NCI-H2107 (cell line): ENCODE data around the gene HELZ.

Experiments used
- DNase-seq: peaks from one replicate; lab custom pipeline; 2025; lab: John Stamatoyannopoulos, UW

HELZ gene

DNA sequence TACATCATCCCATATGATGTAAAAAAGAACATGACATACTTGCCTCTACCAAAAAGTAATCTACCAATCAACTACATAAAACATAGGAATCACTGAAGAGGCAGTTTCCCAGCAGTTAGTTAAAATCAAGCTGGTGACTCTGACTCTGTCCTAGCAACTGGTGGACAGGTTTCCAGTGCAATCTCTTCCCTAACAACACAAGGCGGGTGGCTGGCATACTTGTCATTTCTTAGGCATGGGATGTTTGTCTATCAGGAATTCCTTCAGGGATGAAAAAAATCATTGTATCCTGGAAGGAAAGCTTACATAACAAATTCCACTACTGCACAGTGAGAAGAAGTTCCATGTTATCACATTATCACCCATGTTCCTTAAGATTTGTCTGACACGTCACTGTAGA, 50.9 kb downstream of the HELZ start:
- no peak for DNase-seq

DNA sequence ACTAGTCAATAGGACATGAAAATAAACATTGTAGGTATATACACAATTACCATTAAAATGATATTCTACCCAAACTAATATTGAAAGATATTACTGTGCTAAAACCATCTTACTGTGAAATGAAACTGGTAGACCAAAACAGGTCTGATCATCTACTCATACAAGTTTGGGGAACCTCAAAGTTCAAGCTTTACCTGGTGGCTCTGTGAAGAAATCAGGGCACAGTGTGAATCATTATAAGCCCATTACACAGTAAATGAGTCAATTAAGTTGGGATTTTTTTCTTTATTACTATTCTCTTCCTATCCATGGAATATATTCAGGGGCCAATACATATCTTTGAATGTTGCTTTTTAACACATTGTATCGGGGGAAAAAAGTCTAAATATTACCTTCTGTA, 57.1 kb downstream of the HELZ start:
- DNase-seq, result no peak

DNA sequence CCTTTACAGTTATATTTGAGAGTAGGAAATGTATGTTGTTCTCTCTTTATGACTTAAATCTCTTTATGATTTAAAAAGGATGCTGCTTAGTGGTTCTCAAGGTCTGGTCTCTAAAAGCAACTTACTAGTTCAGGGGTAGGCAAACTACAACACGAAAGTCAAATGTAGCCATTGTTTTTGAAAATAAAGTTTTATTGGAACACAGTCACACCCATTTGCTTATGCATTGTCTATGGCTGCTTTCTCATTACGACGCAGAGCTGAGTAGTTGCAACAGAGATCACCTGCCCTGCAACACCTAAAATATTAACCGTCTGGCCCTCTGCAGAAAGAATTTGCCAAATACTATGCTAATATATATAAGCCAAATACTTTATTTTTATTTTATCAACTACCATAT, 58.2 kb downstream of the HELZ start:
- DNase-seq, result no peak

DNA sequence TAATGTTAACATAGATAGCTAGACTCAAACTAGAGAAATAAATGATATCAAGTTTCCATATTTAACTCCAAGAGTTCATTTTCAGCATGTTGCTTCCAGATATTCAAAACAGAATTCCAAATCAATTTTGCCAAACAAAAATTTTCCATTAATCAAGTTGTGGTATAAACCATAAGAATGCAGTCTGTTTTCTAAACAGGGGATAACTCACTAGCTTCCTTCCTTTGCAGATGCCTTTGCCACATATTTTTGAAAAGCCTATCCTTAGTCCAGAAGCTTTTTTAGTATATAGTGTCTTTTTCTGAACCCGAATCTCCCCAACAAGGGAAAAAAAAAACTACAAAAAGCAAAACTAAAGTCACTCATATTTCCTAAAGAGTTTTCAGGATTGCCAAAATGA, 61.5 kb downstream of the HELZ start:
- no peak for DNase-seq

DNA sequence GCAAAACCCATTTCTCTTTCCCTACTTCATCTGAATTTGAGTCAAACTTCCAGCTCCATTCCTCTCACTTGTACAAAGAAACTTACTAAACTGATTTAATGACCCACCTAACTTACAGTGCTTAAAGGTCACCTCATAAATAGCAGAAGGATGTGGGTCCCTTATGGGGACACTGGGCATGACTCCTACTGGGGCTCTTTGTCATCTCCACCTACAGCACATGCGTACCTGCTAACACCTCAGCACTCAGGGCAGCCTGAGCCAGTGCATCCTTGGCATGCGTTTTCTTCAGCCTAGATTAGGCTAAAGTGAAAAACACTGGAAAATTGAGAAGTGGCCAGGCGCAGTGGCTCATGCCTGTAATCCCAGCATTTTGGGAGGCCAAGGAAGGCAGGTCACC, 63.2 kb downstream of the HELZ start:
- DNase-seq, result no peak

DNA sequence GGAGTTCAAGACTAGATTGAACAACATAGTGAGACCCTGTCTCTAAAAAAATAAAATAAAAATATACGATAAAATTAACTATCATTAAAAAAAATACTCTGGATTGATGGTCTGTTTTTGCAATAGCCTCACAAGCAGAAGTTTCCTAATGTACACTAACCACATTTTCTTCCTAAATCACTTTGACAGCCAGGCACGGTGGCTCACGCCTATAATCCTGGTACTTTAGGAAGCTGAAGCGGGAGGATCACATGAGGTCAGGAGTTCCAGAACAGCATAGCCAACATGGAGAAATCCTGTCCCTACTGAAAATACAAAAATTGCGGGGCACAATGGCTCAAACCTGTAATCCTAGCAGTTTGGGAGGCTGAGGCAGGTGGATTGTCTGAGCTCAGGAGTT, 64.7 kb downstream of the HELZ start:
- DNase-seq, result no peak

DNA sequence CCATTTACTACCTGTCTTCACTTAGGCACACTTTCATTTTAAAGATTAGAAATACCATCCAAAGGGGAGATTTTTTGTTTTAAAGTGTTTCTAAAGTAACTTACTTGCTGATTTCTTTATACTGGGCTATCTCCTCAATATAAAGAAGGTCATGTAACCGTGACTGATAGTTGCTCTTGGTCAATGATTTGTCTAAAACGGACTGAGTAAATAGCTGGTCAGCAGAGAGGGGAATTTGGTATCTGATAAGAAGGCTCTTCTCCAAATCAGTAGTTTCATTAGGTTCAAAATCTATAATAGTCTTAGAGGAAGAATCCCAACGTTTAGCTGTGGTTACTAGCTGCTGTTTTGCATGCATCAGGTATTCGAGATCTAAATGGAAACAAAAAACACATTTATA, 66.4 kb downstream of the HELZ start:
- DNase-seq, result no peak

DNA sequence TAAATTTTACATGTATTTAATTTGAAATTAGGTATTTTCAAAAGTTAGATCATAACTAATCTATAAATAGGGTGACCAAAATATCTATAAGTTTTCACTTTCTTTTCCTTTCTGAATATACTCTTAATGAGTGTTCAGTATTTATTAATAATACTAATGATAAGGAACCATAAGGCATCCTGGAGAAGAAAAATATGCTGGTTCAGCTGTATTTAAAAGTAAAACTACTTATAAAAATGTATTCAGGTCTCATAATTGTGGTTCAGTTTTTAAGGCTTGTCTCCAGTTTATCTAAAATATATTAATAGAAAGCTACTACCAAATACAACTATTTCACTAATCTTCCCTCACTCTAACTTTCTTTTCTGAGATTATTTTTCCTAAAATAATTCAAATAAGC, 67.3 kb downstream of the HELZ start:
- no peak for DNase-seq

DNA sequence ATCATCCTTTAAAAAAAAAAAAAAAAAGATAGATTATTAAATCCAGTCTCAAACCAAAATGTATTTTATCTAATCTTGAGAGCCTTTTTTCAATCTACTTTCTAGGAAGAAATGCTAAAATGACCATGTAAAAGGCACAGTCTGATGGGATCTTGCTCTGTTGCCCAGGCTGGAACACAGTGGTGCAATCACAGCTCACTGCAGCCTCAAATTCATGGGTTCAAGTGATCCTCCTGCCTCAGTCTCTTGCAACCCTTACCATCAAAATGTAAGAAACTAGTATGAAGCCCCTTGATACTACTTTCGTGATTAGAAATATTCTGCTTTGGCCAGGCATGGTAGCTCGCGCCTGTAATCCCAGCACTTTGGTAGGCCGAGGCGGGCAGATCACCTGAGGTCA, 70.8 kb downstream of the HELZ start:
- no peak for DNase-seq

DNA sequence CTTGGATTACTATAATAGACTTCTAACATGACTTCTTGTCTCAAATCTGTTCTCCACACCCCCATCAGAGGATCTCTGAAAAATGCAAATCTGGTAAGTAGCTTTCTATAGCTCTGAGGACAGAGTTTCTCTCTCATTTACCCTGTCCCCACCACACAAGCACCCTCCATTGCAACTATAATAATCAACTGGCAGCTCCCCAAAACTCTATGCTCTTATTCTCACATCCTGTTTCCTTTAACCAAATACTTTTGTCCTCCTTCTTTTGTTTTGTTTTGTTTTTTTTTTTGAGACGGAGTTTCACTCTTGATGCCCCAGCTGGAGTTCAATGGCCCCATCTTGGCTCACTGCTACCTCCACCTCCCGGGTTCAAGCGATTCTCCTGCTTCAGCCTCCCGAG, 73.4 kb downstream of the HELZ start:
- no peak for DNase-seq

DNA sequence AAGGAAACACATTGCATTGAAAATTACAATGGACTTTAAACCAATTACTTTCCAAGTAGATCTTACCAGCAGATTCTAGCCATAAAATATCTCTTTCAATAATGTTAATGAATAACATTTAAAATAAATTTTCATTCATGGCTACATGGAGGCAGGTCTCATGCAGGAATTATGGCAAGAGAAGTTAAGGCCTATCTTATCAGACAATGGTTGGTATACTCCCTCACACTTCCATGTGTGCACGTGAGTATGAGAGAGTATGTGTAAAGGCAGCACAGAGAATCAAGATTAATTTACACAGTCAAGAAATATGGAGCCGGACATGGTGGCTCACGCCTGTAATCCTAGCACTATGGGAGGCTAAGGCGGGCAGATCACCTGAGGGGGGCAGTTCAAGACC, 76.5 kb downstream of the HELZ start:
- no peak for DNase-seq

DNA sequence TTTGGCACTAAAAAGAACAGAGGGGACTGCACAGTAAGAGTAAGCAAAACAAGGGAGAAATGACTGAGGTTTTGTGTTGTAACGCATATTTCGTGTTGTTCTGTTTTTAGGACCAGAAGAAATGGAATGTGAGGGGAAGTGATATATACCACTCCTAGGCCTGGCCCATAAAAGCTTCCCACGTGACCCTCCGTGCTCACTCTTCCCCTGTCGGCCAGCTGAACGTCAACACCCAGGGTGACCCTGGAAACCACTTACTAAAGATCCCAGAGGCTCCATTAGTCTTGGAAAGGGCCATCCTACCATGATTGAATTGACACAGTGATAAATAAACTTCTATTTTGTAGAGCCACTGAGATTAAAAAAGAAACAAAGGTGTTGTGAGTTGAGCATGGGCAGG, 79.8 kb downstream of the HELZ start:
- DNase-seq, result no peak

DNA sequence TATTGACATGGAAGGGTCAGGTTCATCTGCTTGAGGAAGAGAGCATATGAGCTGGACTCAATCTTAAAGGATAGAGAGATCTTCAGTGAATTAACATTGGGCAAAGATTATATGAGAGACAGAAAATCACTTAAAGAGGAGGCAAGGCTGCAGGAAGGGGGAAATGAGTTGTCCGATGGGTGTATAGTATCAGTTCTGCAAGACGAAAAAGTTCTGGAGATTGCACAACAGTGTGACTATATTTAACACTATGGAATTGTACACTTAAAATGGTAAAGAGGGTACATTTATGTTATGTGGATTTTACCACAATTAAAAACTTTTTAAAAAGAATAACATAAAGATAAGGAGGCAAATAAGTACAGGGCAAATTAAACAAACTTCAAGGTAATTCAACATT, 80.7 kb downstream of the HELZ start:
- no peak for DNase-seq

DNA sequence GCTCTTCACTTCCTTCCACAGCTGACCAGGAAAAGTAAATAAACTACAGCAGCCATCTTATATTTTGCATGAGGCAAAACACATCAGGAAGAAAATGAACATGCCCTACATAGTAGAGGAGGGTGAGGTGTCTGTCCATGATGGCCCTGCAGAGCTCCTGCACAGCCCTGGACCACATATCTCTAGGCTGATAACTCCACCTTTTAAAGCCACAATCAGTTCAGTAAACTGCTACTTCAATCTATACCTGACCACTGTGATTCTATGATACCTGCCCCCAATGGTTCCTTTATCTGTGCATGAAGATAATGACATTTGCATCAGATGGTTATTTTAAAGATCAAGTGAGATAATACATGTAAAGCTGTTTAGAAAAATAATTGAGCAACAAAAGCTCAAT, 82.2 kb downstream of the HELZ start:
- no peak for DNase-seq

DNA sequence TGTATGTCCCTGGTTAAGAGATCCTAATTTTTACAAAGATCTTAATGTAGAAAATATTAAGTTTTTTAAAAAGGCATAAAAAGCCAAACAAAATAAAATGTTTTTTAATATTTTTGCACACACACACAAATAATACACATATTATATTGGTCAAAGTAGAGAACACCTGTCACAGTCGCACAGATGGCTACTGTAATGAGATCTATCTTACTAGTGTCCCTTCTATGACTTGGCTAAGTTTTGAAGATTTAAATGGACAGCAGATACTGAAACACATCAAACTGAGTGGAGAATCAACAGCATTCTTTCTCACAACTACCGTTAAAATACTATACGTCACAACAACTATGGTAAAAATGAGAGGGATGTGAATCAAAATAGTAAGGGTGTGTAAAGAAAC, 83.4 kb downstream of the HELZ start:
- DNase-seq, result no peak

DNA sequence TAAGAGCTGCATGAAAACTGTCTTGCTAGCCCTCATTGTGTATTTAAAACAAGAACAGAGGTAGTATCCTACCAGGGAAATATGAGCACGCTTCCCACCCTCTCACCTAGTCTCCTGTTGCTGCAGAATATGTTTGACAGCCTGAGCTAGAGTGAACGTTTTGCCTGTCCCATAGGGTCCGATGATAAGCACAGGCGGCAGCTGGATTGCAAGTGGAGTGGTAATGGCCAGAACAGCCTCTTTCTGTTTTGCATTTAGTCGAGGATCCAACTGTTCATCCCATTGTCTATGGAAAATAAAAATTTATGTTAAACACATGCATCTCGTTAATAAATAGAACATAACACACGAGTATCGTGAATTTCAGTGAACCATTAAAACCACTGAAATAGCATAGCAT, 84.2 kb downstream of the HELZ start:
- no peak for DNase-seq

DNA sequence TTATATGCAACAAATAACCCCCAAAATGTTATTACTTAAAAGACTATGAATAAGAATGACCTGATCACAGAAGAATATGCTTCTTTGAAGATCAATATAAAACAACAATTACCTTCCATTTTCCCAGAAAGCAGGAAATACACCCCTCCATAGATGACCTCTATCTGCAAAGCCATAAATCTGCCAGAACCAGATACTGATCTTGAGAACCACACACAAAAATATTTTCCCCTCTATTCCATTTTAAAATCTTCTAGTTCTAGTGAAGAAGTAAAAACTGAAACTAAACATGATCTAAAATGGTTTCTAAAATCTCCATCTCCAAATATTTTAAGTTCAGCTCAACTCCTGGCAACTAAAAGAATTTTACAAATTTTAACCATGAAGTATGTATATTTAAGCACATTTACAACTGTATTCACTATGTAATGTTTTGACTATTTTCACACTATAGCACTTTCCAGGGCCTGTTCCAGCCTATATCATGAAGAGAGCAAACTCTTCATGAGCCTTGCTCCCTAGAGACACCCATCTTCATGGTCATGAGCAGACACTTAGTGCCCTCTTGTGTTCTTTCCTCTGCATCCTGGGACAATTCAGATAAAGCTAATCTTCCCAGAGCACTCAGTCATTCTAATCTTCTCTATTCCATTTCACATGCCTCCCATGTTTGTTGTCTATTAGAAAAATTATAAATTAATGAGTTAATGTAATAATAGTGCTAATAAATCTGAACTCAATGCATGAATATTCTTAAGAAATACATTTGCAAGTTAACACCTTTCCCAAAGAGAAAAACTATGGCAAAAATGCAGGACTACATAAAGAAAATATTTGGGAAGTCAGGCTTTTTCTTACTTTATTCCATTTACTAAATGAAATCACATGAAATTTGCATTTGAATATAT, 87.0 kb downstream of the HELZ start:
- DNase-seq, result no peak

DNA sequence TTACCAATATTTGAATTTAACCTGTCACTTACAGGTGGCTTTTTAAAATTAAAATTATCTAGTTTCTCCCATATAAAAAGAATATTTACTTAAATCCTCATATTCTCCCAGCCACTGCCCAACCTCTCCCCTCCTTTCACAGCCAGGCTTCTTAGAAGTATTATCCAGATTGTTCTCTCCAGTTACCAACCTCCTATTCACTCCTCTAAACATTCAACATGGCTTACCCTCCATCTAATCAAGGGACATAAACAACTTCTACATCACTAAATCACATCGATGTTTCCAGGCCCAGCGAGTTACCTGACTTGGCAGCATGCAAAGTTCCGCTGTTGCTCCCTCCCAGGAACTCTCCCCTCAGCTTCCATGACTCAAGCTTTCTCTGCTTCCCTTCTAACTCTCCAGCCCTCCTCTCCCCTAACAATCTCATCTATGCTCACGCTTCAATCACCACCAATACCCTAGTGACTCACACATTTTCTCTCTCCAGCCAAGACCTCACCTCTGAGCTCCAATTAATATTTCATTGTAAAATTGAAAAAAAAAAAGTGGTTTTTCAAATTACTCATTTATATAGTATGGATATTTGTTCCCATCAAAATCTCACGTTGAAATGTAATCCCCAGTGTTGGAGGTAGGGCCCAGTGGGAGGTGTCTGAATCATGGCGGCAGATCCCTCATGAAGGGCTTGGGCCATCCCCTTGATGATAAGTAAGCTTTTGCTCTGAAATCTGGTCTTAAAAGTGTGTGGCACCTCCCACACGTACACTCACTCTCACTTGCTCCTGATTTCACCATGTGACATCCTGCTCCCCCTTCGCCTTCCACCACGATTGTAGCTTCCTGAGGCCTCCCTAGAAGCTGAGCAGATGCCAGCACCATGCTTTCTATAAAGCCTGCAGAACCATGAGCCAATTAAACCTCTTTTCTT, 88.5 kb downstream of the HELZ start:
- DNase-seq, result no peak

DNA sequence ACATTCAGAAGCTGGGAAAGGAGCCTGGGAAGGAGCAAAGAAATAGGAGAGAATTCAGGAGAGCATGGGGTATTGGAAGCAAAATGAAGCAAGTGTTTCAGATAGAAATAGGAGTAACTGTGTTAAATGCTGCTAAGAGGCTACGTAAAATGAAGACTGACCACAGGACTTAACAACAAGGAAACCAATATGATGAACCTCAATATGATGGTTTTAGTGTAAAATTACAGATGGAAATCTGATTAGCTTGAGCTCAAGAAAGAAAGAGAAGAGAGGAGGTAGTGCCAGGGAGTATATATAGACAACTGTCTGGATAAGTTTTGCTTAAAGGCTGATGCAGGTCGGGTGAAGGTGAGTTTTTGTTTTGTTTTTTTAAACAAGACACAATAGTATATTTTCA, 92.2 kb downstream of the HELZ start:
- DNase-seq, result no peak

DNA sequence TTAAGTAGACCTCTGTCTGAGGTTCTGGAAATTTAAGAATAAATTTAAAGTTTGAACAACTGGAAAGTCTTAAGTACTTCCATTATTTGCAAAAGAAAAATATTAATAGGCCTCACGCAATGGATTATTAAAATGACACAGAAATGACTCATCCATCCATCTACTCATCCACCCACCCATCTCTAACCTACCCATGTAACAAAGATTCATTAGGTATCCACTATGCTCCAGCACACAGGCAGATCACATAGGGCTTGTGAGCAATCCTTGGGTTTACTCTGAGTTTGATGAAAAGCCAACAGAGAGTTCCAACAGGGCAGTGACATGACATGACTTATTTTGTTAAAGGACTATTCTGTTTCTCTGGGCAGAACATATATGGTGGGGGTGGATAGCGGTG, 93.3 kb downstream of the HELZ start:
- no peak for DNase-seq

DNA sequence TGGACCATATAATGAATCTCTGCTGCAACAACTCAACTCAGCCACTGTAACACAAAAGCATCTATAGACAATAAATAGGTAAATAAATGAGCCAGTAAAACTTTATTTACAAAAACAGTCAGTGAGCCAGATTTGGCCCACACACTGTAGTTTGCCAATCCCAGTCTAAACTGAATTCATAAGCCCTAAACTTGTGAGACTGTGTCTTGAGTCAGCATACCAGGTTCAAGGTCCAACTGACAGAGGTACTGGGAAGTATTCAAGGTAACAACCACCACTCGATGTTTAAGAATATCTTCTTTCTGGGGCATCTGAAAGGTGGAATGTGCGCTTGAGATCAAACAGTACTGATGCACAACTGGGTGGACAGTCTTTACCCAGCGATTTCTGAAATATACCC, 94.2 kb downstream of the HELZ start:
- no peak for DNase-seq

DNA sequence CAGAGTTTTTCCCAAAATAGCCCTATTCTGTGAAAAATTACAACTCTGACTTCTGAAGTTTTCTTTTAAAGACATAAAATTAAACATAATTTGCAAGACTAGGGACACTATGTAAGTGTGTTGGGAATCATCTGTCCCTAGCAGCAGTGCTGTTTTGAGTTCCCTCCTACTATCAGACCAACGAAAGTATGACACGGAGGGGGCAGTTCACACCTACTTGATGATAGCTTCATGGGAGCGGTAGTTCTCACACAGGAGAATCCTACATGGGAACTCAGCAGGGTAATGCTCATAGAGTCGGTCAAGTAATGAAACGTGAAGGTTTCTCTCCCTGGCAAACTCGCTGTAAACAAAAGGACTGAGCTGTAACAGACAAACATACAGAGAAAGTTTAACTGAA, 96.6 kb downstream of the HELZ start:
- no peak for DNase-seq

DNA sequence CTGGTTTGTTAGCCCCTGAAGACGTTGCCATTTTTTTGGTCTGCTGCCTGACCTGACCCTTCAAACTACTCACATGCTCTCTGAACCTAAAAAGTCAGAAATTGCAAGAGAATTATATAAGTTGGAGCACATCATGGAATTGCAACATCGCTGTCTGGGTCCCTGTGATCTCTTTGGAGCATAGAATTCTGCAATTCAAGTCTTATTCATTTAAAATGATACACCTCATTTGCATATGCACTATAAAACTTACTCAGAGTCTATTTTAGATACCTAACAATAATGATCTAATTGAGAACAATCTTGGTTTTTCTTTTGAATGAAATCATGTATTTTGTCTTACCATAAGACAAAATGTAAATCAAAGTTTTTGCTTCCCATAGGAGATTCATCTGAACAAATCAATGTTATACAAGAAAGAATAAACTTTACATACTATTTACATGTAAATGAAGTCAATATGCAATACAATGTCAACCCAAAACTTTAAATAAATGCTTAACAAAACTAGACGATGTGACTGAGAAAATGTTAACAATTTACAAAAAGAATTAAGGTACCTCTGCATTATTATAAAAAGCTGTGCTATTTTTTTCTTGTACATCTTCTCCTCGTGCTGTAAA, 99.7 kb downstream of the HELZ start:
- DNase-seq, result no peak
